T-helper 22 cell (primary cell): ENCODE results near the gene IRAK1.
A peak's percentile ranks its signal among the peaks of the same experiment; 100 is the strongest.
"Not testable (repeated sequence)": the region's sequence is repeated elsewhere in the genome, so short reads cannot be mapped to it uniquely, and the experiment has no call there.

ENCODE experiments used
- DNase-seq: peaks from one replicate; pipeline ENCODE4 v3.0.0-alpha.2; 2020; ENCODE audit warnings: low read depth

IRAK1 gene

DNA sequence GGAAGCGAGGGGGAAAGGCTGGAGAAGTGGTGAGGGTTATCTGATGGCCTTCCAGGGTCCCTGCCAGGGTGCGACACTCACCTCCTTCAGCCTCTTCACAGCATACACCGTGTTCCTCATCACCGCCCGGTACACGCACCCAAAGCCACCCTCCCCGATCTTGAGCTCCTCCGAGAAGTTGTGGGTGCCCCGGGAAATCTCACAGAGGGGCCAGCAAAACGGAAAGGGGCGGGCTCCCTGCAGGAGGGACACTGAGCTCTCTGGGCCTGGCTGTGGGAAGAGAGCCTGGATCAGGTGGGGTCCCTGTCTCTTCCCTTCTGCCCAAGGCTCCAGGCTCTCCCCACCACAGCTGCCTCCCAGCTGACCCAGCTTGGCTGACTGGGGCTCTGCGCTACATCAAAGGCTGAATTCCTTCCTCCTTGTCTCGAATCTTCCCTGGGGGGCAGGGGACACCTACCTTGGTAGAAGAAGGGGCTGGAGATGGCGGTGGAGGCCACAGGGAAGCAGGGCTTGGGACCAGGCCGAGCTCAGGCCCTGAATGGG is 1.1 kb downstream of the IRAK1 start:
- no peak for DNase-seq

DNA sequence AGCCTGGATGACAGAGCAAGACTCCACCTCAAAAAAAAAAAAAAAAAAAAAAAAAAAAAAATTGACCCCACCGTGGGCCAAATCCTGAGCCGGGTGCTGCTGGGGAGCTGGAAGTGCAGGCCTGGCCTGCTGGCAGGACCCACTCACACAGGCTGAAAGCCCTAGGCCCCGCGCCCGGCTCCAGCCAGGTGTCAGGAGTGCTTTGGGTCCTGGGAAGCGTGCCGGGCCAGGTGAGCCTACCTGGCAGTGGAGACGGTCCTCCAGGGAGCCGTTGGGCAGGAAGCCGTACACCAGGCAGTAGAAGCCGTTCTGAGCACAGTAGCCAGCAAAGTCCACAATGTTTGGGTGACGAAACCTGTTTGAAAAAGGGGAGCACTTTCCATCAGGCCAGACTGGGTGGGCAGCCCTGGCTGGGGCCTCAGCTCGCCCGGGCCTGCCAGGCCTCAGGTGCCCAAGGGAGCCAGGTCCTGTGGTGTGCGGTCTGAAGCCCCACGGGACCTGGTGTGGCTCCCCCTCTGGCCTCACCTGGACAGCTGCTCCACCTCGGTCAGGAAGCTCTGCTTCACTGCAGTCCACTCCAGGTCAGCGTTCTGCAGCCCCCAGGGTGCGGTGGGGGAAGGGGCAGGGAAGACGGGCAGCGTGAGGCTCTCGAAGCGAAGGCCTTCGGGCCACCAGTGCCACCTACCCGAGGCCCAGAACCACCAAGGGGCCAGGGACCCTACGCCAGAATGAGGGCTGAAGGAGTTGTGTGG is 1.8 kb downstream of the IRAK1 start:
- no peak for DNase-seq

DNA sequence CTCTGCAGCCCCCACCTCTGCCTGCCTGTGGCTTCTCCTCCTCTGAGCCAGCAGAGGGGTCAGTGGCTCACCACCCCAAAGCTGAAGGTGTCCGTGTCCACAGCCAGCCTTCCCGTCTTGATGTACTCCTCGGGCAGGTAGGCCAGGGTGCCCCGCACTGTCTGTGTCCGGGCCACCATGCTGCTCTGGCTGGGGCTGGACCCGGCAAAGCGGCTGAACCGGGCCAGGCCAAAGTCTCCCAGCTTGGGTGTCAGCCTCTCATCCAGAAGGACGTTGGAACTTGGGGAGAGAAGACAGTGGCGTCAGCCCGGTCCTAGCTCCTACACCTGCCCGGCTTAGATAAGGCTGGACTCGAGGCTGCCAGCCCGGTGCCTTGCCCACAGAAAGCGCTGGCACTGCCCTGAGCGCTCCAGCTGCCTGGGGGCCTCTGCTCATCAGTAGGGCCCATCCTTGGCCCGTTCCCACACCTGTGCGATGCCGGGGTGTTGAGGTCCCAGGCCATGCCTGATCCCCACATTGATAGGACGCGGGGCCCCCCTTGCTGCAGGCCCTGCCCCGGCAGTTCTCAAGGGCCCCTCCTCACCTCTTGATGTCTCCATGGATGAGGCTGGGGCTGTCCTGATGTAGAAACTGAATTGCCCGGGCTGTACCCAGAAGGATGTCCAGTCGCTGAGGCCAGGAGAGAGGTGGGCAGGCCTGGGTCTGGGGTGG is 3.2 kb downstream of the IRAK1 start:
- no peak for DNase-seq

DNA sequence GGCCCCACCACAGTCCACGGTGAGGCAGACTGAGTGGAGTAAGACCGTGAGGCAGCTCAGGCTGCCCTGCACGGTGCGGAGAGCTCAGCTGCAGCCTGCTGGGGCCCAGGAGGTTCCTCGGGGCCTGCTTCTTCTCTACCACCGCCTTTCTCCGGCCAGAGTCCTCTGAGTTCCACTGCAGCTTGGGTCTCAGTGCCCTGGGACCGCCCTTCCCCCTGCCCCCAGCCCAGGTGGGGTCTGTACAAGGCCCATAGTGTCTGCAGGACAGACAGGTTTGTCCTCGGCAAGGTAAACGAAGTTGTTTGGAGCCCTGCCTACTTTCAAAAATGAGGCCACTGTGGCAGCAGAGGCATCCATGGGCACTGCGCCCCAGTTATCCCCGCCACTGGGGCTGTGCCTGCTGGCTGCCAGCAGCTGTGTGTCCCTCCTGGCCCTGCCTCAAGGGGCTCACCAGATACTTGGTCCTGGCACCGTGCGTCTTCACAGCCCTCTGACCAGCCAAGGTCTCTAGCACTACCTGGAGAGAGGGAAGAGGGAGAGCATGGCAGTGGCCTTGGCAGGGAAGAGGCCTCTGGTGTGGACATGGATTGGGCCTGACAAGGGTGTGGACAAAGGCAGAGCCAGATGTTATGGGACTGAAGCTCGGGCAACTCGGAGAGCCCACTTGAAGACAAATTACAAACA is 4.0 kb downstream of the IRAK1 start:
- DNase-seq, result no peak

DNA sequence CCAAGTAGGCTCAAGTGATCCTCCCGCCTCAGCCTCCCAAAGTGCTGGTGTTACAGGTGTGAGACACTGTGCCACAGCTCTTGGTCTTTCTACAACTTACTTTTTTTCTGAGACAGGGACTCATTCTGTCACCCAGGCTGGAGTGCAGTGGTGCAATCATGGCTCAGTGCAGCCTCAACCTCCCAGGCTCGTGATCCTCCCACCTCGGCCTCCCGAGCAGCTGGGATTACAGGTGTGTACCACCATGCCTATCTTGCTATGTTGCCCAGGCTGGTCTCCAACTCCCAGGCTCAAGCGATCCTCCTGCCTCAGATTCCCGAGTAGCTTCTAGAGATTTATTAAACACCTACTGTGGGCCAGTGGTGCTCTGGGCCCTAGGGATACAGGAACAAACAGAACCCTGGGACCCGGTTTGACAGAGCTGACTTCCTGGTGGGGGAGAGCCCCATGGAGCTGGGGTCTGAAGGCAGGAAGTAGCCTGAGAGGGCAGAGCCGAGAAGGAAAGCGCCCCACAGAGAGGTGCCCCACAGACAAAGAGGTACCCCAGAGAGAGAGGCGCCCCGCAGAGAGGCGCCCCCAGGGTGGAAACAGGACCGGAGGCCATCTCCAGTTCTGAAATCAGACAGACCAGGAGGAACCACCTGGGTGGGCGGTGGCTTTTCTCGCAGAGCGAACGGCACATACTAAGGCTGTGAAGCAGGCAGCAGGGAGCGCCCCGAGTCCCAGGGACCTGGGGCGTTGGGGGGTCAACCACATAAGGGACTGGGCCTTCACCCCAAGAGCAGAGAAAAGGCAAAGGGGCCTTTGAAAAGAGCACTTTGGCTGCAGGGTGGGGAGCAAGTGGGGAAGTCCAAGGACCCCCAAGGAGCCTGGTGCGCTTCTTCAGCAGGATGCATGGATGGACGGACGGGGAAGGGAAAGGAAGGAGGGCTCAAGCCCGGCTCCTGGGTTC is 5.0 kb downstream of the IRAK1 start:
- DNase-seq, result no peak

DNA sequence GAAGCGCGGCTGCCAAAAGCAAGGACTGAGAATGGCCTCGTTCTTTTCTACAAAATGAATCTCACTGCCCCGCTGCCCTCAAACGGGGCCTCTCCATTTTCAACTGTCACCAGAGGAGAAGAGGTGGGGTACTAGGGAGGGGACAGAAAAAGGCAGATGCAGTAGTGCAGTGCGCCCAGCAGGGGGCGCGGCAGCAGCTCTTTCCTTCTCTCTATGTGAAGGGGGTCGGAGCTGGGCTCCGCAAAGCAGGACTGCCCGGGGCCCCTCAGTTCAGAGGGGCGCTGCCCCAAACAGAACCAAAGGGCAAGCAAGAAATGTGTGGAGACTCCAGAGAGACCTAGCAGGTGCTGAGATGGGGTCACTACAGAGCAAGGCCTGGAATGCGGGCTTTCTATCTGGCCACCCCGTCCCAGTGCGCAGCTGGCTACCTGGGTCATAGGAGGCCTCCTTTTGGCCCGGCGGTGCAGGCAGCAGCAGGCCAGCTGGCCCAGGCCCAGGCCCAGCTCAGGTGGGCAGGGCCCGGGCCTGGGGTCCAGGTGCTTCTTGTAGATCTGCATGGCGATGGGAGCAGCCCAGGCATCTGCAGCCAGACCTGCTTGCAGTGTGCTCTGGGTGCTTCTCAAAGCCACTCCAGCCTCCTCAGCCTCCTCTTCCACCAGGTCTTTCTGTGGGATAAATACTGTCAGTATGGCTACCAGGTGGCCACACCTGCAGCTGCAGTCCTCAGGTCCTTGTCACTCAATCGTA is 5.9 kb downstream of the IRAK1 start:
- DNase-seq, result no peak

DNA sequence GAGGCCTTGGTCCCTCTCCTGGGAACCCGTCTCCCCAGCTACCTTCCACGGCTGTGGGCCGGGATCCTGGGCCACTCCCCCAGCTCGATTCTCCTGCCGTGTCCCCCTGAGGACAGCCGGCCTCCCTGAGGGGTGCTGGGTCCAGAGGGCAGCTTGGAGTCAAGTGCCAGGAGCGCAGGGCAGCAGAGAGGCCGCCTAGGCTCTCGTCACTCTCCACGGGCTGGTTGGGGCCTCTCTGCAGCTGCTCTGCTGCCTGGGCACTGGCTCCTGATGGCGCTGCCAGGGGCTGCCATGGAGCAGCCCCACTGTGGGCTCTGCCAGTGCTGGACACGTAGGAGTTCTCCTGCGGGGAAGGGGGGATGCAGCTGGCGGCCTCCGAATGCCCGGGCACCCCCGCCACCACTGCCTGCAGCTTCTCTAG is 6.7 kb downstream of the IRAK1 start:
- DNase-seq, result no peak

DNA sequence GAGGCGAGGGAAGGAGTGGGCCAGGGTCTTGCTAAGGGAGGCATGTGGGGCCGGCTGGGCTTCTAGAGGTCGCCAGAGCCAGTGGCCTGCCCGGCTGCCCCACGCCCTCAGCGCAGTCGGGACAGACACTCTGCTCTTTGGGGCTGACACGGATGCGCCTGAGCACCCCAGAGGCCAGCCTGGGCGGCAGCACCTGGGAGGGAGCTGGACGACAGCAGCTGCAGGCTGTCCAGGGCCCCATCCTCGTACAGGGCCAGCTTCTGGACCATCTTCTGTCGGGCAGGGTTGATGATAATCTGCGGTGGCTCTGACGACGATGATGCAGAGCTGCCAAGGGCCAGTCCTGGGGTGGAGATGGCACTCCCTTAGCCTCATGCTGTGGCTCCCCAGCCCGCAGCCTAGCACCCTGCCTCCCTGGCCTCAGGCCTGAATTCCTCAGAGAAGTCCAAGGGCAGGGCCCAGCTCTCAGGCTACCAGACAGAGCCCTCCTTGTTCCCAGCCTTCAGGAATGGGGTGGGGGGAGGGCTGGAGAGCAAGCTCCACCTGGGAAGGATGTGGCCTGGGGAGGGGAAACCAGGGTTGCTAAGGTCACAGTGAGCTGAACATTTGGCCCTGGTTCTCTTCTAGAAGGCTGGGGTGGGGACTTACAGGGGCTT is 7.2 kb downstream of the IRAK1 start:
- no peak for DNase-seq

DNA sequence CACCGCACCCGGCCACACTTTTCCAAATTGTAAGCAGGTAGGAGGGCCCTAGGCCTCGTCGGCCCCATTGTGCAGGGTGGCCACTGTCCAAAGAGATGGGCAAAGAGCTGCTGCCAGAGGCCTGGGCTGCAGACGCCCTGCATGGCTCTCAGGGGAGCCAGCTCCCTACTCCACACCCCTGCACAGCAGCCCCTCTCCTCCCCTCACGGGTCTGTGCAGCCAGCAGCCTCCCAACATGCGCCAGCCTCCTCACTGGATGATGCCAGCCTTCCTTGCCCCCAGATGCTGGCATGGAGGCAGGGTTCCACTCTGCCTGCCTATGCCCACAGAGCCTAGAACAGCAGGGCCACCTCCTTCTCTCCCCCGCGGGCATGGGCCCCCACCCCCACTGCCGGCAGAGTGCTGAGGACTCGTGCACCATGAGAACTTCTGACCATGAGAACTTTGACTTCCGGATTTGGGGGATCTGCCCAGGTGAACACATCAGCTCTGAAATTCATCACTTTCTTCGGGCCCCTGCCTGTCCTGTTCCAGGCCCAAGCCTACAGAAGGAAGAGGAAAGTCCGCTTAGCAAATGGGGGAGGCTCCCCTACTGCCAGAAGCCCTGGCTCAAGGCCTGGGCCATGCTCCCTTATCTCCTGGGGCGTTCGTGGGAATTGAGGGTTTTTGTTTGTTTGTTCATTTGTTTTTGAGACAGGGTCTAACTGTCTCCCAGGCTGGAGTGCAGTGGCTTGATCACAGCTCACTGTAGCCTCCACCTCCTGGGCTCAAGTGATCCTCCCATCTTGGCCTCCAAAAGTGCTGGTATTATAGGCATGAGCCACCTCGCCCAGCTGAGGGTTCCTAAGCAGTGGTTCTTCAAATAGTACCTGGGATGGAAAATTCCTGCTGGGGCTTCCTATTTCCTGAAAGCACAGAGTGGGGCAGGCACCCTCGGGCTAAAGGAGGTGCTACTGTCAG is 8.0 kb downstream of the IRAK1 start:
- no peak for DNase-seq

DNA sequence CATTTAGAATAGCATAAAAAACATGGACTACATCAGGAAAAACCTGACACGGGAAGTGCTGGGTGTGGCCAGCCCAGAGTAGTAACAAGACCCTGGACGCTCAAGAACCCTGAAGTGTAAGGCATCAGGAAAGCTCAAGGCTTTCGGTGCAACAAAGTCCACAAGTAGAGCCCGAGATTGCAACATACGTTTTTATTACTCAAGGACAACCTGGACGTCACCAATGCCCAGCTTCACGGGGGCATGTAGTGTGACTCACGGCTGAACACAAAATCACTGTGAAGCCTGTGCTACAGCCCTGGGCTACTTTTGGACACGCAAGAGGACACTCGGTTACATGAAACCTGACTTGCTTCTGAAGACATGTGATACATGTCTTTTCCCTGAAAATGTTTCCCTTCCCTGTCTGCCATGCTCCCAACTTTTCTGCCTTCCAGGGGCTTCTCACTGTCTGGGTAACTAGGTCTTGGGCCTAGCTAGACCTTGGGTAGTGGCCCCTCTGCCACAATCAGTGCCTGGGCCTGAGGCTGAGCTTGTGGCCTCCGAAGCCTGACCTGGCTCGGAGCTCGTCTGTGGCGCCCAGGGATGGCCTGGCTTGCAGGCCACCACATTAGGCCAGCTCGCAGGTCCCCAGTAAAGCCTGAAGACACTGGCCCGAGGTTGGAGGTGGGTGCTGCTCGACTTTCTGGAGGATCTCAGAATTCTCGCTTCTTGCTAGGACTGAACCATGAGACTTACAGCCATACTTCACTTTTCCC is 9.2 kb downstream of the IRAK1 start:
- no peak for DNase-seq

DNA sequence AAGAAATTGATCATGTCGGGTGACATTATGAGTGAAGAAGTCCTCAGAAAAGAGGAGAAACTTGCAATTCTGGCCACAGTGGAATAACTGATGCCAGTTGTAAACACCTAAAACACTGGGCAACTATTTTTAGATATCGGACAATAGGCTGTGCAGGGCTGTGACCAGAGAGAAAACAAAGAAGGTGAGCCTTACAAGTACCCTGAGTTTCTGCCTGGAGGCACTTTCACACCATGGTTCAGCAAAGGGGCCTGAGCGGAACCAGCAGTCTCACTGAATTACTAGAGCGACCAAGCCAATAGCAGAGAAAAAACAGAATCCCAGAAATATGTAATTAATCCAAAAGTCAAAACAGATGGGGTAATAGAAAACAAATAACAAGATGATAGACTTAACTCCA is 11.2 kb downstream of the IRAK1 start:
- DNase-seq, result no peak

DNA sequence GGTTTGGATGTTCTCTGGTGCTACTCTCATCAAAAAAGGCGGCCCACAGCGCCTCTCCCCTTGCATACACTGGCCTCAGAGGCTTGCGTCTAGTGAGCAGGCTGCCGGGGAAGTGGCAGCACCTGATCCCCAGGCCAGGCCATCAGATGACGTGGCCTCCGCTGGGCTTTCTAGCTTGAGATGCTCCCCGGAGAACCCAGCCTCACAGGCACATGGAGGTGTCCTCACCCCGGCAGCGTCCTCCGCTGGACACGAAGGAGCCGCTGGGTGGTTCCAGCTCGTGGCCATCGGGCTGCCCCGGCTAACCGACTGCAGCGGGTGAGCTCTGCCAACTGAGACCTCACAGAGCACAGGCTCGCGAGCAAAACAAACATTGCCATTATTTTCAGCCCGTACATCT is 12.8 kb downstream of the IRAK1 start:
- DNase-seq, result no peak

DNA sequence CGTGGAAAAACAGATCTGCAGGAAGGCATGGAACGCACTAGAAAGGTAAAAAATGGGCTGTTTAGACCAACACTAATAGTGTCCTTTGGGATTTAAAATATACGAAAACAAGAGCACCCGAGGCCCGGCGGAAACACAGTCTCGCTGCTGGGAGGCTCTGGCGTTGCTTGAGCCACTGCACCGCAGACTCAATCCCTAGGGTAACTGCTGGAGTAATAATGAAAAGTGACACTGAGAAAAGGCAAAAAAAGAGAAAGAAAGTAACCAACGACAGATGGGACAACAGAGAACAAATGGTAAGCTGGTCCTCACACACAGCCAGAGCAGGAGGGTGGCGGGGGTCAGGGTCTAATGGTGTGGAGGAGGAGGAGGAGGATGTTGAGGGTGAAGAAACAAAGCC is 15.4 kb downstream of the IRAK1 start:
- DNase-seq, result no peak

DNA sequence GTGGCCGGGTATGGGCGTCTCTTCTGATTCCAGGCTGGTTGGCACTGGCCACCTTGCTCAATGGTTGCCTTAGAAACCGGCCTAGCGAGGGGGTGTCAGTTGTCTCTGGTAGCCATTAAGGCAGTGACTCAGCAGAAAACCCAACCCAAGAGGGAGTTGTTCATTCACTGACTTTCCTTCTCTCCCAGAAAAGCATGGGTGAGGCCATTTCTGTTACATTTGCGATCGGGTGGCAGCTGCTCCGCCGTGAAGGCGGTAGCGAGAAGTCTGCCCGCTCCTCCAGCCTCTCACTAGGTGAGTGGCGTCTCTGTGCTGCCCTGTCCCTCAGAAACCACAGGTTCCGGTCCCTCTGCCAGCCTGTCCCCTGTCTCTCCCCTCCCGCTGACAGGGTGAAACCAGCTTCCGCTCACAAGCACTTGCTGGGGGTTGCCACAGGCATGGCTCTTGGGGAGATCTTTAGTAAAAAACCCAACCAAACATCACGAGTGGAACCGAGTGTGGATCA is 17.4 kb downstream of the IRAK1 start:
- DNase-seq, result peak; percentile 24

DNA sequence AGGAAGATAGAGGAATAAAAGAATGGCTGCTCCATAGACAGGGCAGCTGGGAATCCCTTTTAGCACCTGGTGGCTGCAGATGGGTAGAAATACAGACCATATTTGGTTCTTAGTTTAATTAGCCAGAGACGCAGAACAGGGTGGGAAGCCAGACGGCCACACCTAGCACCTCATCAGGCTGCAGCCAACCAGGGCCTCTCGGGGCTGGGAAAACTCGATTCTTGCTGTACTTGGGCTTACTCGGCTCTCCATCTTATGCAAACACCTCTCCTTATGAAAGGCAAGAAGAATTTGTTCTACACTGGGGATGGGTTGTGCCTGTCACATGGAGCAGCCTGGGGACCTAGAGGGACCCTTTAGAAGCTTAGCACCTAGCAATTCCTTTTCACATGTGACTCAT is 19.7 kb downstream of the IRAK1 start:
- no peak for DNase-seq

DNA sequence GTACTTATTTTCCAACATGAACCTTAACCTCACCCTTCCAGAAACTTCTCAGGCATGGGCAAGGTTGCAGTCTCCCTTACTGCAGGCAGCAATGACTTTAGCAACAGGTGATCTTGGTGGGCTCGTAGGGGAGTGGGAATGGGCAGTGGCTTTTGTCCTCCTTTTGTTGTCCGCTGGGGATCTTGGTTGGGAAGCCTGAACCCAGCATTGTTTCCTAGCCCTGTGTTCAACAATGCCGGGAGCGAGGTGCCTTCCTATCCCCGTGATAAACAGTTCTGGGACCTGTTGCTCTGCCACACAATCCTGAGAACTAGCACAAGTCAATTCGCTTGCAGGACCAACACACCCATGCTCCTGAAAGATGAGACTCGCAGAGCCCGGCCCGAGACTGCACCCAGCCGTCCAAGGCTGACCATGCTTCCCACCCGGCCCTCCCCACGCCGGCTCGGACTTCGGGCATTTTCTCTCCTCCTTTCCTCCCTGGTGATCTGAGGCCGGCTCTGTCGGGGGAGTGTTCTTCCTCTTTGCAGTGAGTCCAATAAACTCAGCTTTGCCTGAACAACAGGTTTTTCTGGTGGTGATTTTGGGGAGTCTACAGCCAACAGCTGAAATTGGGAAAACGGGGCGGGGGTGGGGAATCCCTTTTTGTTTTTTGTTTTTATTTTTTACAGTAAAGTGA is 20.2 kb downstream of the IRAK1 start:
- DNase-seq, result no peak

DNA sequence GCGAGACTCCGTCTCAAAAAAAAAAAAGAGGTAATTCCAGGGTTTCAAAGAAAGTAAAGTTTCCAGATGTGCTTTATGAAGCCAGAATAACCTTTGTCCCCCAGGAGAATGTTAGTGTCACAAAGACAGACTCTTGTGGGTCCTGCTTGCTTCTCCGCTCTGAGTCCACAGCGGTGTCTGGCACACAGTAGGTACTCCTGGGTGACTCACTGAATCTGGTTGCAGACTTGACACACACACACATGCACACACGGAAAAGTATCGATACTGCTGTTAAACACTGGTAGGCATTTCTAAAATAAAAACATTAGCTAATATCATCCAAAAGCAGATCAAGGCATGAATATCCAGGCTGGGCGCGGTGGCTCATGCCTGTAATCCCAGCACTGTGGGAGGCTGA is 24.2 kb downstream of the IRAK1 start:
- no peak for DNase-seq

DNA sequence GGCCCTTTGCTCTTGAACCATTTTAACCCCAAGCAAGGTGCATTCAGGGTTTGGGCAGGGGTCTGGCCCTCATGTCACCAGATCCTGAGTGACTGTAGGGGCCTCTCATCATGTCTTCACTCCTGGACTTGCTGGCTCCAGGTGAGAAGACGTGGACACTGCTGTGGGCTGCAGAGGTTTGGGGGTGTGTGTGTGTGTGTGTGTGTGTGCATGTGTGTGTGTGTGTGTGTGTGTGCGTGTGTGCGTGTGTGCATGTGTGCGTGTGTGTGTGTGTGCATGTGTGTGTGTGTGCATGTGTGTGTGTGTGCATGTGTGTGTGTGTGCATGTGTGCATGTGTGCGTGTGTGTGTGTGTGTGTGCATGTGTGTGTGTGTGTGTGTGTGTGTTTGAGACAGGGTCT is 25.3 kb downstream of the IRAK1 start:
- DNase-seq, result not testable (repeated sequence)
